HEK293 (cell line): Measurements from ENCODE around the gene PDE4D.

ENCODE experiments used
- CTCF ChIA-PET: fragments of 350-600 bp; formaldehyde crosslinking; extraction: SDS; loops from one replicate; lab custom pipeline; 2021; ENCODE audit warnings: antibody characterized with exemption; lab: Yijun Ruan, JAX
- POLR2A ChIA-PET: fragments of 300-600 bp; formaldehyde crosslinking; extraction: SDS; loops from one replicate; lab custom pipeline; 2020; ENCODE audit warnings: antibody characterized with exemption, inconsistent platforms; lab: Yijun Ruan, JAX
- H3K27ac ChIP-seq: fragments of 200-500 bp; sonication (Bioruptor generic); 2 replicates; pipeline ENCODE4 v1.5.1; 2014; ENCODE audit warnings: low read depth, low read length, control low read depth, inconsistent platforms; ENCODE audit errors: extremely low read depth
- H3K36me3 ChIP-seq, 2 experiments: fragments of 200-500 bp in 1 of 2; sonication (Bioruptor generic) in 1 of 2; 1 replicate in 1 of 2; 2 replicates in 1 of 2; pipeline ENCODE4 v1.5.1; 2014 to 2017; ENCODE audit warnings: inconsistent platforms in 2 of 2, low read length in 2 of 2; ENCODE audit not compliant: control insufficient read depth in 2 of 2, insufficient read depth in 1 of 2
- H3K4me1 ChIP-seq: fragments of 200-500 bp; sonication (Bioruptor generic); 2 replicates; pipeline ENCODE4 v1.5.1; 2014; ENCODE audit warnings: mild to moderate bottlenecking, low read length, inconsistent platforms; ENCODE audit not compliant: control insufficient read depth, insufficient read depth
- H3K4me3 ChIP-seq: 2 replicates; pipeline ENCODE4 v1.5.1; 2011; ENCODE audit warnings: low read depth, mild to moderate bottlenecking, control low read depth, low read length, moderate library complexity
- H3K9me3 ChIP-seq: fragments of 200-500 bp; sonication (Bioruptor generic); 2 replicates; pipeline ENCODE4 v1.5.1; 2014; ENCODE audit warnings: low read depth, low read length, inconsistent platforms; ENCODE audit not compliant: control insufficient read depth, insufficient read depth
- ATF2 ChIP-seq: fragments of 450-650 bp; formaldehyde crosslinking; IDR thresholded peaks from 2 replicates; pipeline ENCODE4 v1.5.1; 2016; ENCODE audit warnings: missing biosample characterization, missing genetic modification characterization, low read depth
- HOXC10 ChIP-seq: sonication (generic); formaldehyde crosslinking; IDR thresholded peaks from 2 replicates; pipeline ENCODE4 v1.8.1; 2023; ENCODE audit warnings: mild to moderate bottlenecking, missing genetic modification reagents
- KLF9 ChIP-seq: fragments of 450-650 bp; formaldehyde crosslinking; IDR thresholded peaks from 2 replicates; pipeline ENCODE4 v1.5.1; 2016; ENCODE audit warnings: missing biosample characterization, missing genetic modification characterization, low read depth
- PRDM10 ChIP-seq: fragments of 450-650 bp; formaldehyde crosslinking; IDR thresholded peaks from 2 replicates; pipeline ENCODE4 v1.5.1; 2016; ENCODE audit warnings: missing biosample characterization, missing genetic modification characterization
- PRDM2 ChIP-seq: fragments of 450-650 bp; formaldehyde crosslinking; IDR thresholded peaks from 2 replicates; pipeline ENCODE4 v1.5.1; 2016; ENCODE audit warnings: missing biosample characterization, missing genetic modification characterization, borderline replicate concordance
- TCF7L2 ChIP-seq: IDR thresholded peaks from 2 replicates; pipeline ENCODE4 v1.6.1; 2011; ENCODE audit warnings: low read depth, mild to moderate bottlenecking, inconsistent platforms, low read length, moderate library complexity, borderline replicate concordance
- ZFP41 ChIP-seq: fragments of 450-650 bp; formaldehyde crosslinking; IDR thresholded peaks from 2 replicates; pipeline ENCODE4 v1.5.1; 2016; ENCODE audit warnings: missing biosample characterization, missing genetic modification characterization, borderline replicate concordance
- ZNF121 ChIP-seq: fragments of 450-650 bp; formaldehyde crosslinking; IDR thresholded peaks from 2 replicates; pipeline ENCODE4 v1.5.1; 2016; ENCODE audit warnings: missing biosample characterization, missing genetic modification characterization
- ZNF133 ChIP-seq: fragments of 450-650 bp; formaldehyde crosslinking; IDR thresholded peaks from 2 replicates; pipeline ENCODE4 v1.5.1; 2016; ENCODE audit warnings: missing biosample characterization, missing genetic modification characterization
- ZNF138 ChIP-seq: fragments of 450-650 bp; formaldehyde crosslinking; IDR thresholded peaks from 2 replicates; pipeline ENCODE4 v1.5.1; 2016; ENCODE audit warnings: missing biosample characterization, missing genetic modification characterization, borderline replicate concordance
- ZNF140 ChIP-seq: fragments of 450-650 bp; formaldehyde crosslinking; IDR thresholded peaks from 2 replicates; pipeline ENCODE4 v1.5.1; 2016; ENCODE audit warnings: missing biosample characterization, missing genetic modification characterization
- ZNF146 ChIP-seq: fragments of 450-650 bp; formaldehyde crosslinking; IDR thresholded peaks from 2 replicates; pipeline ENCODE4 v1.5.1; 2016; ENCODE audit warnings: missing biosample characterization, missing genetic modification characterization
- ZNF184 ChIP-seq: fragments of 450-650 bp; IDR thresholded peaks from 2 replicates; pipeline ENCODE4 v1.5.1; 2018; ENCODE audit warnings: missing biosample characterization, mild to moderate bottlenecking, missing genetic modification characterization
- ZNF202 ChIP-seq: fragments of 450-650 bp; formaldehyde crosslinking; IDR thresholded peaks from 2 replicates; pipeline ENCODE4 v1.5.1; 2016; ENCODE audit warnings: missing biosample characterization, missing genetic modification characterization, borderline replicate concordance
- ZNF391 ChIP-seq: fragments of 450-650 bp; formaldehyde crosslinking; IDR thresholded peaks from 2 replicates; pipeline ENCODE4 v1.5.1; 2016; ENCODE audit warnings: low read depth, missing biosample characterization, missing genetic modification characterization, borderline replicate concordance
- ZNF398 ChIP-seq: fragments of 450-650 bp; formaldehyde crosslinking; IDR thresholded peaks from 2 replicates; pipeline ENCODE4 v1.5.1; 2017; ENCODE audit warnings: missing biosample characterization, missing genetic modification characterization
- ZNF501 ChIP-seq: fragments of 450-650 bp; formaldehyde crosslinking; IDR thresholded peaks from 2 replicates; pipeline ENCODE4 v1.5.1; 2016; ENCODE audit warnings: missing biosample characterization, missing genetic modification characterization
- ZNF513 ChIP-seq: fragments of 450-650 bp; IDR thresholded peaks from 2 replicates; pipeline ENCODE4 v1.5.1; 2018; ENCODE audit warnings: missing biosample characterization, missing genetic modification characterization
- ZNF621 ChIP-seq: fragments of 450-650 bp; formaldehyde crosslinking; IDR thresholded peaks from 2 replicates; pipeline ENCODE4 v1.5.1; 2017; ENCODE audit warnings: missing biosample characterization, missing genetic modification characterization
- ZNF768 ChIP-seq: fragments of 450-650 bp; formaldehyde crosslinking; IDR thresholded peaks from 2 replicates; pipeline ENCODE4 v1.5.1; 2018; ENCODE audit warnings: missing biosample characterization, mild to moderate bottlenecking, missing genetic modification characterization
- ZSCAN30 ChIP-seq: fragments of 450-650 bp; IDR thresholded peaks from 2 replicates; pipeline ENCODE4 v1.5.1; 2018; ENCODE audit warnings: missing biosample characterization, mild to moderate bottlenecking, missing genetic modification characterization, moderate library complexity

The PDE4D gene

GRCh38 chr5:59722874-59723273 is 170.7 kb downstream of the PDE4D start:
- no peaks in the 10 kb centered on the region for H3K9me3 ChIP-seq
- TF ChIP-seq ZNF513 (tag by site-specific recombination), result no peak
- no peak for TF ChIP-seq ZSCAN30 (tag by site-specific recombination)
- TF ChIP-seq ZNF146 (tag by site-specific recombination), result no peak
- no peak for TF ChIP-seq ZNF501 (tag by site-specific recombination)
- no peak for TF ChIP-seq ZNF121
- no peak for TF ChIP-seq ZNF133 (tag by site-specific recombination)
- TF ChIP-seq PRDM2 (tag by site-specific recombination), result no peak
- no peak for TF ChIP-seq ZFP41 (tag by site-specific recombination)
- TF ChIP-seq ZNF391 (tag by site-specific recombination), result no peak
- TF ChIP-seq ATF2 (tag by site-specific recombination), result no peak
- TF ChIP-seq ZNF621, result no peak
- ChIA-PET CTCF (no interaction called here), POLR2A (no interaction called here)
- H3K27ac ChIP-seq, result no peak overlapping the region
- H3K4me3 ChIP-seq, result no peak overlapping the region
- H3K36me3 ChIP-seq, result no peaks in the 10 kb centered on the region
- H3K4me1 ChIP-seq, result 0 out of 2 replicates have a peak, but pooled peaks cover 4% of the 10 kb centered on the region

- Histone ChIP-seq H3K27ac (no peak overlapping the region), H3K4me3 (no peak overlapping the region), H3K9me3 (no peaks in the 10 kb centered on the region), H3K36me3 (no peaks in the 10 kb centered on the region), H3K4me1 (0 out of 2 replicates have a peak, but pooled peaks cover 2% of the 10 kb centered on the region)
- CTCF ChIA-PET, result interaction anchor here (0.6 to 0.8 kb wide), 2 partner anchors 221 to 341 kb away, joined by 3 to 5 read pairs; no protein-coding TSS in a partner anchor
- POLR2A ChIA-PET, result no interaction called here
- no peak for TF ChIP-seq ZNF398 (tag by site-specific recombination)
- TF ChIP-seq KLF9, result no peak
- TF ChIP-seq ZNF768 (tag by site-specific recombination), result no peak
- no peak for TF ChIP-seq ZNF184 (tag by site-specific recombination)
- no peak for TF ChIP-seq PRDM10 (tag by site-specific recombination)
- no peak for TF ChIP-seq ZNF202 (tag by site-specific recombination)
- TF ChIP-seq ZNF140 (tag by site-specific recombination), result no peak
- TF ChIP-seq ZNF138 (tag by site-specific recombination), result no peak
- no peak for TF ChIP-seq TCF7L2
- TF ChIP-seq HOXC10, result no peak
Observed at GRCh38 chr5:59721741-59722140, 171.8 kb downstream of the PDE4D start.
